ENCODE data around the gene FAM83F.
"Not testable (repeated sequence)": the region's sequence is repeated elsewhere in the genome, so short reads cannot be mapped to it uniquely, and the experiment has no call there.

FAM83F gene

GRCh38 chr22:39966470-39966869 is 28.3 kb upstream of the FAM83F start:
- DNase-seq = no peak

GRCh38 chr22:39967103-39967829 is 27.5 kb upstream of the FAM83F start:
- no peak for DNase-seq

GRCh38 chr22:39967996-39968972 is 26.5 kb upstream of the FAM83F start:
- DNase-seq = no peak

GRCh38 chr22:39970742-39971141 is 24.0 kb upstream of the FAM83F start:
- DNase-seq = no peak

- no peak for DNase-seq
Measured at GRCh38 chr22:39972641-39973040, 22.1 kb upstream of the FAM83F start.

GRCh38 chr22:39973656-39974055 is 21.1 kb upstream of the FAM83F start:
- no peak for DNase-seq

- no peak for DNase-seq
Measured at GRCh38 chr22:39974065-39974464, 20.7 kb upstream of the FAM83F start.

- no peak for DNase-seq
Measured at GRCh38 chr22:39979048-39979447, 15.7 kb upstream of the FAM83F start.

- no peak for DNase-seq
Measured at GRCh38 chr22:39979458-39979857, 15.3 kb upstream of the FAM83F start.

- DNase-seq = no peak
Measured at GRCh38 chr22:39980596-39980995, 14.2 kb upstream of the FAM83F start.

- DNase-seq = no peak
Measured at GRCh38 chr22:39983346-39983745, 11.4 kb upstream of the FAM83F start.

- no peak for DNase-seq
Measured at GRCh38 chr22:39984006-39984405, 10.7 kb upstream of the FAM83F start.

GRCh38 chr22:39984746-39985145 is 10.0 kb upstream of the FAM83F start:
- DNase-seq = no peak

- DNase-seq = no peak
Measured at GRCh38 chr22:39985383-39986035, 9.2 kb upstream of the FAM83F start.

GRCh38 chr22:39988386-39989114 is 6.2 kb upstream of the FAM83F start:
- no peak for DNase-seq

- DNase-seq = no peak
Measured at GRCh38 chr22:39989633-39990032, 5.1 kb upstream of the FAM83F start.

- no peak for DNase-seq
Measured at GRCh38 chr22:39990686-39991085, 4.1 kb upstream of the FAM83F start.

GRCh38 chr22:39991159-39991860 is 3.4 kb upstream of the FAM83F start:
- no peak for DNase-seq

GRCh38 chr22:39992088-39992826 is 2.5 kb upstream of the FAM83F start:
- DNase-seq = no peak

GRCh38 chr22:39992894-39993293 is 1.9 kb upstream of the FAM83F start:
- not testable (repeated sequence) for DNase-seq

GRCh38 chr22:39994041-39994565 is 651 bp upstream of the FAM83F start:
- DNase-seq = no peak
